ENCODE measurements around the gene BST2. TPM values are rescaled to one million over a fixed set of nuclear protein-coding genes. Genes with fewer than 3 reads are reported as not detected.

Gene BST2
- total and polyA plus RNA-seq, 2 donors from 2014 or later, result 89.6 to 250 TPM

DNA sequence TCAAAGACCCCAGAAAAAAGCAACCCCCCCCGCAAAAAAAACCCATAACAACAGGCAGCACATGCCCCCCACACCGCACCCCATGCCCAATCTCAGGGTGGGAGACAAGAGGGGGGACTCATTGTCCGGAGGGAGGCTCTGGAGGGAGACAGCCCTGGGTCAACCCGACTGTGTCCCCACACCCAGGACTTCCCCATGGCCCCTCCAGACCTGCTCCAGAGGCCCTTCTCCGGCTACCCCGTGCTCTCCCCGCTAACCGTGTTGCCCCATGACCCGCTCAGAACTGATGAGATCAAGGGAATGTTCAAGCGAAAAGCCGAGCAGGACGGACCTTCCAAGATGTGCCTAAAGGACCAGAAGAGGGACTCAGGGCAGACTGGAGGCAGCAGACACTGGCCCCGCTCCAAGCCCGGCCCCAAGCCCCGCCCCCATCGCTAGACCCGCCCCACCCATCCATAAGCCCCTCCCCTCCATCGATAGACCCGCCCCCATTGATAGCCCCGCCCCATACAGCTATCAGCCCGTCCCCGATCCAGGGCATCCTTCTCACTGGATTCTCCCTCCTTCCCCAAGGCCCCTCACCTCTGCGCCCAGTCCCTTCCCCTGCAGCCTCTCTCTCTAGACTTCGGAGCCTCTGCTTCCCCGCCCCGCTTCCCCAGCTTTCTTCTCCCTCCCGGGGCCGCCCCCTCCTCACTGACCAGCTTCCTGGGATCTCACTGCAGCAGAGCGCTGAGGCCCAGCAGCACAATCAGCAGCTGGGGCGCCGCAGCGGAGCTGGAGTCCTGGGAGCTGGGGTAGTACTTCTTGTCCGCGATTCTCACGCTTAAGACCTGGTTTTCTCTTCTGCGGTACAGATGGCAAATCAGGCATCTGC lies 2.2 kb downstream of the BST2 start:
- intact Hi-C loops (cut with DNase I), result no loop called here
- Histone ChIP-seq H3K4me3 (ENCODE audit: low read length in 3 of 3) (no peak overlapping the region), H3K9me3 (ENCODE audit: control insufficient read depth in 2 of 3, insufficient read depth in 1 of 3, low read length in 3 of 3) (no peaks in the 10 kb centered on the region), H3K36me3 (ENCODE audit: control insufficient read depth in 2 of 3, insufficient read depth in 3 of 3, low read length in 3 of 3) (no peaks in the 10 kb centered on the region), H3K27ac (ENCODE audit: low read depth in 2 of 2, low read length in 2 of 2) (no peak overlapping the region), H3K4me1 (ENCODE audit: control insufficient read depth in 2 of 3, insufficient read depth in 2 of 3, low read depth in 1 of 3, low read length in 3 of 3) (peaks cover 0 to 18% (median 9%) of the 10 kb centered on the region in 3 donors), H3K27me3 (ENCODE audit: control insufficient read depth, insufficient read depth, low read length) (no peaks in the 10 kb centered on the region), H3K9ac (ENCODE audit: low read length in 3 of 3) (no peak overlapping the region)
- TF ChIP-seq, protein P1, sequence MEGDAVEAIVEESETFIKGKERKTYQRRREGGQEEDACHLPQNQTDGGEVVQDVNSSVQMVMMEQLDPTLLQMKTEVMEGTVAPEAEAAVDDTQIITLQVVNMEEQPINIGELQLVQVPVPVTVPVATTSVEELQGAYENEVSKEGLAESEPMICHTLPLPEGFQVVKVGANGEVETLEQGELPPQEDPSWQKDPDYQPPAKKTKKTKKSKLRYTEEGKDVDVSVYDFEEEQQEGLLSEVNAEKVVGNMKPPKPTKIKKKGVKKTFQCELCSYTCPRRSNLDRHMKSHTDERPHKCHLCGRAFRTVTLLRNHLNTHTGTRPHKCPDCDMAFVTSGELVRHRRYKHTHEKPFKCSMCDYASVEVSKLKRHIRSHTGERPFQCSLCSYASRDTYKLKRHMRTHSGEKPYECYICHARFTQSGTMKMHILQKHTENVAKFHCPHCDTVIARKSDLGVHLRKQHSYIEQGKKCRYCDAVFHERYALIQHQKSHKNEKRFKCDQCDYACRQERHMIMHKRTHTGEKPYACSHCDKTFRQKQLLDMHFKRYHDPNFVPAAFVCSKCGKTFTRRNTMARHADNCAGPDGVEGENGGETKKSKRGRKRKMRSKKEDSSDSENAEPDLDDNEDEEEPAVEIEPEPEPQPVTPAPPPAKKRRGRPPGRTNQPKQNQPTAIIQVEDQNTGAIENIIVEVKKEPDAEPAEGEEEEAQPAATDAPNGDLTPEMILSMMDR (IDR thresholded peaks at IDR 0.05; ENCODE audit: borderline replicate concordance, extremely low read depth, insufficient read depth), result no peak
- FAIRE-seq (no peak), DNase-seq (peak in 4 of 5 donors; percentile 65 to 87 (median 70))

DNA sequence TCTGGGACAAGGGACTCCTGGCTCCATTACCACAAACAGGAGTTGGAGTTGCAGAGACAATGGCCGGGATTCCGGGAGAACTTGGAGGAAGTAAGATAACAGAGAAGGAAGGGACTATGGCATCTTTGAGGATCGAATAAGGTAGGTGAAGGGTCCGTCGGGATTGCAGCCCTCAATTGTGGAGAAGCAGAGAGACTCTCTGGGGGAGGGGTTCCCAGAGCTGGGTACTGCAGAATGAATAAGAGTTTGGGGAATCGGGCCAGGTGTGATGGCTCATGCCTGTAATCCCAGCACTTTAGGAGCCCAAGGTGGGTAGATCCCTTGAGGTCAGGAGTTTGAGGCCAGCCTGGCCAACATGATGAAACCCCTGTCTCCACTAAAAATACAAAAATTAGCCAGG lies 3.8 kb downstream of the BST2 start:
- DNase-seq (no peak), FAIRE-seq (no peak)
- no peaks in the 10 kb centered on the region for H3K9me3 ChIP-seq (ENCODE audit: control insufficient read depth in 2 of 3, insufficient read depth in 1 of 3, low read length in 3 of 3)
- no peak overlapping the region for H3K27ac ChIP-seq (ENCODE audit: low read depth in 2 of 2, low read length in 2 of 2)
- TF ChIP-seq, protein P1 (IDR thresholded peaks at IDR 0.05; ENCODE audit: borderline replicate concordance, extremely low read depth, insufficient read depth), result no peak
- H3K27me3 ChIP-seq (ENCODE audit: control insufficient read depth, insufficient read depth, low read length), result no peaks in the 10 kb centered on the region
- intact Hi-C loops (cut with DNase I), result no loop called here
- no peak overlapping the region for H3K4me3 ChIP-seq (ENCODE audit: low read length in 3 of 3)
- H3K9ac ChIP-seq (ENCODE audit: low read length in 3 of 3), result no peak overlapping the region
- peaks cover 0 to 15% (median 5%) of the 10 kb centered on the region in 3 donors for H3K4me1 ChIP-seq (ENCODE audit: control insufficient read depth in 2 of 3, insufficient read depth in 2 of 3, low read depth in 1 of 3, low read length in 3 of 3)
- no peaks in the 10 kb centered on the region for H3K36me3 ChIP-seq (ENCODE audit: control insufficient read depth in 2 of 3, insufficient read depth in 3 of 3, low read length in 3 of 3)

- H3K27me3 ChIP-seq (ENCODE audit: control insufficient read depth, insufficient read depth, low read length), result no peaks in the 10 kb centered on the region
- peaks cover 0 to 3% (median 0%) of the 10 kb centered on the region in 3 donors for H3K4me1 ChIP-seq (ENCODE audit: control insufficient read depth in 2 of 3, insufficient read depth in 2 of 3, low read depth in 1 of 3, low read length in 3 of 3)
- no peak overlapping the region for H3K9ac ChIP-seq (ENCODE audit: low read length in 3 of 3)
- TF ChIP-seq, protein P1 (IDR thresholded peaks at IDR 0.05; ENCODE audit: borderline replicate concordance, extremely low read depth, insufficient read depth), result no peak
- intact Hi-C loops (cut with DNase I), result no loop called here
- DNase-seq (no peak), FAIRE-seq (no peak)
- H3K9me3 ChIP-seq (ENCODE audit: control insufficient read depth in 2 of 3, insufficient read depth in 1 of 3, low read length in 3 of 3), result no peaks in the 10 kb centered on the region
- H3K27ac ChIP-seq (ENCODE audit: low read depth in 2 of 2, low read length in 2 of 2), result no peak overlapping the region
- no peaks in the 10 kb centered on the region for H3K36me3 ChIP-seq (ENCODE audit: control insufficient read depth in 2 of 3, insufficient read depth in 3 of 3, low read length in 3 of 3)
- no peak overlapping the region for H3K4me3 ChIP-seq (ENCODE audit: low read length in 3 of 3)
These were observed 6.4 kb downstream of the BST2 start for GRCh38 chr19:17398902-17399527.
